DND-41 (cell line): ENCODE results near the gene SLC30A2.

ENCODE experiments used
- EZH2 ChIP-seq: IDR thresholded peaks from 3 replicates; pipeline ENCODE4 v1.6.1; 2012; ENCODE audit warnings: borderline replicate concordance, low read depth, mild to moderate bottlenecking, moderate library complexity, low read length, inconsistent platforms; ENCODE audit not compliant: severe bottlenecking
- TF ChIP-seq, protein P1 (sequence below): IDR thresholded peaks from 2 replicates; pipeline ENCODE4 v1.5.1; 2012; ENCODE audit warnings: borderline replicate concordance, low read length, moderate library complexity, mild to moderate bottlenecking; ENCODE audit not compliant: poor library complexity, severe bottlenecking; ENCODE audit errors: extremely low read depth

DNA sequence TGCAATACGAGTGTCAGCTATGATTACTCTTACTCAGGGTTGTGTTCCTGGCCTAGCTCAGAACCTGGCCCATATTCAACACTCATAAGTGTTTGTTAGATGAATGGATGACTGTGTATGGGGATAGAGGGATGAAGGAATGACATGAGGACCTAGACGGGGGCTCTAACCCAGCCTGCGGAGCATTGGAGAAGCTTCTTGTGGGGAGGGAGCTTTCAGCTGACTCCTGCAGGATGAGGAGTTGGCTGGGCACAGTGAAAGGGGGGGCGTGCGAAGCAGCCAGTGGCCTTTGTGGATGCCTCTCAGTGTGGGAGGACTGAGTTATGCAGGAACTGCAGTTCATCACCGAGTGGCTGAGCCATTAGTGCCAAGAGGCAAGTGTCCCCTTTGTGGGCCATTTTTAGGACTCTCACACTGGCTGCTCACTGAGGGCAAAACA is 25.6 kb downstream of the SLC30A2 start:
- TF ChIP-seq, protein P1, sequence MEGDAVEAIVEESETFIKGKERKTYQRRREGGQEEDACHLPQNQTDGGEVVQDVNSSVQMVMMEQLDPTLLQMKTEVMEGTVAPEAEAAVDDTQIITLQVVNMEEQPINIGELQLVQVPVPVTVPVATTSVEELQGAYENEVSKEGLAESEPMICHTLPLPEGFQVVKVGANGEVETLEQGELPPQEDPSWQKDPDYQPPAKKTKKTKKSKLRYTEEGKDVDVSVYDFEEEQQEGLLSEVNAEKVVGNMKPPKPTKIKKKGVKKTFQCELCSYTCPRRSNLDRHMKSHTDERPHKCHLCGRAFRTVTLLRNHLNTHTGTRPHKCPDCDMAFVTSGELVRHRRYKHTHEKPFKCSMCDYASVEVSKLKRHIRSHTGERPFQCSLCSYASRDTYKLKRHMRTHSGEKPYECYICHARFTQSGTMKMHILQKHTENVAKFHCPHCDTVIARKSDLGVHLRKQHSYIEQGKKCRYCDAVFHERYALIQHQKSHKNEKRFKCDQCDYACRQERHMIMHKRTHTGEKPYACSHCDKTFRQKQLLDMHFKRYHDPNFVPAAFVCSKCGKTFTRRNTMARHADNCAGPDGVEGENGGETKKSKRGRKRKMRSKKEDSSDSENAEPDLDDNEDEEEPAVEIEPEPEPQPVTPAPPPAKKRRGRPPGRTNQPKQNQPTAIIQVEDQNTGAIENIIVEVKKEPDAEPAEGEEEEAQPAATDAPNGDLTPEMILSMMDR, result no peak
- TF ChIP-seq EZH2, result no peak
